BJ (cell line): Measurements from ENCODE around the gene XRCC4. TPM values are rescaled to one million over a fixed set of nuclear protein-coding genes. Genes with fewer than 3 reads are reported as not detected.

Experiments used
- CTCF ChIA-PET: fragments of 350-600 bp; formaldehyde crosslinking; extraction: SDS; loops from one replicate; lab custom pipeline; 2021; ENCODE audit warnings: antibody characterized with exemption, inconsistent platforms; lab: Yijun Ruan, JAX
- POLR2A ChIA-PET: fragments of 300-600 bp; sonication (Branson Sonifier 250); formaldehyde crosslinking; extraction: SDS; loops from one replicate; lab custom pipeline; 2021; ENCODE audit warnings: antibody characterized with exemption; lab: Charles Lee
- DNase-seq: peaks from one replicate; pipeline ENCODE4 v3.0.0-alpha.2; 2011; ENCODE audit warnings: low read depth
- H3K27me3 ChIP-seq: 2 replicates; pipeline ENCODE4 v1.6.0; 2011; ENCODE audit warnings: low read length; ENCODE audit not compliant: control insufficient read depth, insufficient read depth
- H3K36me3 ChIP-seq: 2 replicates; pipeline ENCODE4 v1.5.1; 2011; ENCODE audit warnings: low read length; ENCODE audit not compliant: control insufficient read depth, insufficient read depth
- H3K4me3 ChIP-seq: 2 replicates; pipeline ENCODE4 v1.5.1; 2011; ENCODE audit warnings: low read depth, mild to moderate bottlenecking, control low read depth, low read length
- CTCF ChIP-seq: IDR thresholded peaks from 2 replicates; pipeline ENCODE4 v1.5.1; 2011; ENCODE audit warnings: low read depth, mild to moderate bottlenecking, control low read depth, inconsistent platforms, low read length, moderate library complexity; ENCODE audit not compliant: insufficient read depth
- polyA minus RNA-seq: library from RNA; depleted of rRNA, polyadenylated mRNA; stranded (reverse); fragments of >200 nt; gene quantifications from 2 replicates; pipeline ENCODE4 v1.2.3, GENCODE V29; 2011; rRNA and poly(A)+ RNA removed
- polyA plus RNA-seq: library from polyadenylated mRNA; depleted of rRNA; stranded (reverse); fragments of >200 nt; gene quantifications from 2 replicates; pipeline ENCODE4 v1.2.3, GENCODE V29; 2011; rRNA removed

Gene XRCC4
- 1.6 and 4.2 TPM in 2 replicates for polyA plus RNA-seq
- polyA minus RNA-seq = 0.71 and 1.1 TPM in 2 replicates

- H3K27me3 ChIP-seq = no peaks in the 10 kb centered on the region
- no peaks in the 10 kb centered on the region for H3K36me3 ChIP-seq
- H3K4me3 ChIP-seq = peak within 1 kb of the TSS; percentile 93
- POLR2A ChIA-PET = interaction anchor here (0.6 to 1.0 kb wide), 4 partner anchors 12 to 750 kb away, joined by 3 to 5 read pairs (median 3); no protein-coding TSS in a partner anchor
- no peak for TF ChIP-seq CTCF
- peak; percentile 96 for DNase-seq
- CTCF ChIA-PET = interaction anchor here (1.4 kb wide), 1 partner anchor 8 kb away, joined by 3 read pairs; no protein-coding TSS in a partner anchor
Observed at GRCh38 chr5:83076742-83077661, at the start of gene XRCC4, which contains the start of gene TMEM167A. Gene XRCC4 (plus strand): TSS chr5:83077547. CDS start chr5:83104920, 27,373 bp downstream. Gene TMEM167A (minus strand): TSS chr5:83077394. CDS start chr5:83077323, 71 bp downstream.

GRCh38 chr5:83029912-83030311 lies 47.4 kb upstream of the XRCC4 start:
- DNase-seq = peak; percentile 14
- ChIA-PET POLR2A (no interaction called here), CTCF (interaction anchor here (0.6 kb wide), 1 partner anchor 7 kb away, joined by 3 read pairs; no protein-coding TSS in a partner anchor)
- Histone ChIP-seq H3K36me3 (no peaks in the 10 kb centered on the region), H3K4me3 (no peak overlapping the region), H3K27me3 (no peaks in the 10 kb centered on the region)
- TF ChIP-seq CTCF = no peak

- Histone ChIP-seq H3K4me3 (no peak overlapping the region), H3K36me3 (no peaks in the 10 kb centered on the region), H3K27me3 (no peaks in the 10 kb centered on the region)
- DNase-seq = no peak
- TF ChIP-seq CTCF = no peak
- ChIA-PET CTCF (no interaction called here), POLR2A (interaction anchor here (0.6 kb wide), 1 partner anchor 799 kb away, joined by 3 read pairs; no protein-coding TSS in a partner anchor)
Observed at GRCh38 chr5:83031381-83031780, 46.0 kb upstream of the XRCC4 start.

GRCh38 chr5:83034036-83034435 lies 43.3 kb upstream of the XRCC4 start:
- no peak for DNase-seq
- Histone ChIP-seq H3K36me3 (no peaks in the 10 kb centered on the region), H3K4me3 (no peak overlapping the region), H3K27me3 (no peaks in the 10 kb centered on the region)
- CTCF ChIA-PET = no interaction called here
- POLR2A ChIA-PET = no interaction called here
- TF ChIP-seq CTCF = no peak
